Measurements from ENCODE around the gene DUSP2. TPM values are rescaled to one million over a fixed set of nuclear protein-coding genes. Genes with fewer than 3 reads are reported as not detected.

Gene DUSP2
- polyA plus RNA-seq, 3 donors from 2014 or later, result 272 to 875 (median 555) TPM

DNA sequence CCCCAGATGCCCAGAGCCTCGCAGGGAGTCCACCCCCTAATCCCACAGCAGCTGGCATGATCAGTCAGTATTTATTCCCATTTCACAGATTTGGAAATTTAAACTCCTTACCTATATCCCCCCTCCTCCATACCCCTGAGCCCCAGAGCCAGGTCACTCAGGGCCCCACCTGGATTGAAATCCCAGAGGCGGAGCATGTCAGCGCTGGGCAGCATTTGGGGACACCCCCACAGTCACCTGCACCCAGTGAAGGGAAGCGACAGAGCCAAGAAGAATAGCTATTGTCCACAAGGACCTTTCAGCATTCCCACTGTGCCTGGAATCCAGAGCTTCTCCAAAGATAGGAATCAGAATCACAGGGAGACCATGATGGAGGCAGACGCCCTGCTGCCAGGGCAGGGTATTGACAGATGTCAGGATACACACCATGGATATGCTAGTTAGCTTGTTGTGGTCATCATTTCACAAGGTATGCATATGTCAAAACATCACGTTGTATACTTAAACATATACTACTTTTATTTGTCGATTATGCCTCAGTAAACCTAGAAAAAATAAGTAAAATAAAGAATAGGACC lies 6.0 kb downstream of the DUSP2 start:
- Mint-ChIP-seq H3K27ac (peak overlapping the region in 3 of 6 donors; percentile 31 to 66 (median 60)), H3K27me3 (ENCODE audit: low read depth in 3 of 3) (peaks cover 18 to 36% (median 22%) of the 10 kb centered on the region in 3 donors), H3K9me3 (no peaks in the 10 kb centered on the region), H3K4me3 (no peak overlapping the region), H3K36me3 (peaks cover 3 to 13% (median 4%) of the 10 kb centered on the region in 3 donors), H3K4me1 (peaks cover 51 to 57% of the 10 kb centered on the region in 2 donors)
- no peak for DNase-seq

DNA sequence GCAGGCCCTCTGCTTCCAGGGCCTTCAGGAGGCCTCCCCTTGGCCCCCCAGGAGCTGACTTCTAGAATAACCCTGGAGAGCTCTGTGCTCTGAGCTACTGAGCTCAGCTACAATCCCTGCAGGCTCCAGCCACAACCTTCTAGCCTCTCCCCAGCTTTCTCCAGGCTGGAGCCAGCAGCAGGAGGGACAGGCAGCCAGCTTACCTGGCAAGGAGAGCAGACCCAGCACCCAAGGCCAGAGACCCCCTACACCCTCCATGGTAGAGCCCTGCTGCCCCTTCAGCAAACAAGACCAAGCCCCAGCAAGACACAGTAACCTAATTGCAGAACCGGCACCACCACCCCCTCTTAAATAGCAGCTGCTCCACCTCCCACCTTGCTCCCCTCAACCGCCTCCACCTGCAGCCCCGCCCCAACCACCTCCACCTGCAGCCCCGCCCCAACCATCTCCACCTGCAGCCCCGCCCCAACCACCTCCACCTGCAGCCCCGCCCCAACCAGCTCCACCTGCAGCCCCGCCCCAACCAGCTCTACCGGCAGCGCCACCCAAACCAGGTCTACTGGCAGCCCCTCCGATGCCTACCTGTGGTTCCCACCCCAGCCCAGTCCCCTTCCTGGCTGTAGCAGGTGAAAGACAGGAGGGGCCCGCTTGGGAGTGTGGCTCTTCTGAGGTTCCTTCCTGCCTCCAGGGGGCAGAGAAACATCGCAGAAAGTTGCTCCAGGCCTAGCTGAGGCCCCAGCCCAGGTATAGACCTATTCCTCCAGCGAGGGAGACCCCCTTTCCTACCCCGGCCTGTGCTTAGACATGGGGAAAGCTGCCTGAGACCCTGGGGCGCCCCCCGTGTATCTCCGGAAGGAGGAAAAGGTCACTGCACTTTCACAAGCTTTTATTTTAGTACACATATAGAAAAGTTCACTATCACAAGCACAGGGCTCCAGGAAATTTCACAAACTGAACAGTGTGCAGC lies 6.8 kb downstream of the DUSP2 start, which contains the start of gene ASTL:
TSS of gene ASTL (minus strand) at position 324 of the 967 bp plus-strand sequence. CDS start at position 258, 66 bp downstream.
- DNase-seq, result peak; percentile 65 to 71 (median 68)

DNA sequence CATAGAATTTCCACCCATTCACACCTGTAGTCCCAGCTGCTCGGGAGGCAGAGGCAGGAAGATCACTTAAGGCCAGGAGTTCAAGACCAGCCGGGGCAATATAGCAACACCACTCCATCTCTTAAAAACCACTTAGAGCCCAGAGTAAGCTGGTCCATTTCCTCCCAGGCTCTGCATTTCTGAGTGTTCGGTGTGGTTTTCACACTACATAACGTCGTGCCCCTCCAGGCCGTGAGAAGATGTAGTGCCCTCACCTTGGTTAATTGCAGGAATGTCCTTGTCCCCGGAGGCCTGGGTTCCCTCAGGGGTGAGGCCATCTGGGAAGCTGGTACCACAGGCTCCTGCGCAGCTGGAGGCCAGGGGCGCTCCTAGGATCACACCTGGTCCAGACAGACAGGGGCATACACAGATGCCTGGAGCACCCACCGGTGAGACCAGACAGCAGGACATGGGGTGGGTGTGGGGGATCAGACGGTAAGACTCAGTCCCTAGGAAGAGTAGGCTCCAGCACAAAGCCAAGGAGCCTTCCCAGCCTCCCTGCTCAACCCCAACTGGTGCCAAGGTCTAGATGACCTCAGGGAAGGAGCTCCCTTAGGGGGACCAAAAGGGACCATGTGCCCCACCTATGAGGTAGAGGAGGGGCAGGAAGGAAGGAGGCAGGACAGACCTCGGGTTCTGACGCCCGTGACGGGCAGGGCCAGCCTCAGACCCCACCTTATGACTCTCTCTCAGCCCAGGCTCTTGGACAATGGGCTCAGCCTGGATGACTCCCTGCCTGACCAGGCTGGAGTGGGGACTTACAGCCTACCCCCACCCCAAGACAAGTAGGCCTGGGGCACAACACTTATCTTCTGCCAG lies 7.7 kb downstream of the DUSP2 start:
- Mint-ChIP-seq H3K27ac (peak overlapping the region in 5 of 6 donors; percentile 63 to 87 (median 68)), H3K4me1 (peaks cover 34 to 40% of the 10 kb centered on the region in 2 donors), H3K27me3 (ENCODE audit: low read depth in 3 of 3) (peaks cover 9 to 23% (median 11%) of the 10 kb centered on the region in 3 donors), H3K36me3 (peaks cover 0 to 4% (median 3%) of the 10 kb centered on the region in 3 donors), H3K9me3 (no peaks in the 10 kb centered on the region), H3K4me3 (peak overlapping the region in 1 of 5 donors; percentile 69)
- DNase-seq, result peak in 1 of 3 donors; percentile 51

More for the DNA sequence above, 6.8 kb downstream of the DUSP2 start, which contains the start of gene ASTL:
- Mint-ChIP-seq H3K9me3 (no peaks in the 10 kb centered on the region), H3K27me3 (ENCODE audit: low read depth in 3 of 3) (peaks cover 11 to 31% (median 15%) of the 10 kb centered on the region in 3 donors), H3K4me1 (peaks cover 43 to 49% of the 10 kb centered on the region in 2 donors), H3K4me3 (peak within 1 kb of the TSS in 2 of 5 donors; percentile 46 to 69), H3K36me3 (peaks cover 3 to 8% (median 4%) of the 10 kb centered on the region in 3 donors), H3K27ac (peak within 1 kb of the TSS in 5 of 6 donors; percentile 64 to 87 (median 68))

DNA sequence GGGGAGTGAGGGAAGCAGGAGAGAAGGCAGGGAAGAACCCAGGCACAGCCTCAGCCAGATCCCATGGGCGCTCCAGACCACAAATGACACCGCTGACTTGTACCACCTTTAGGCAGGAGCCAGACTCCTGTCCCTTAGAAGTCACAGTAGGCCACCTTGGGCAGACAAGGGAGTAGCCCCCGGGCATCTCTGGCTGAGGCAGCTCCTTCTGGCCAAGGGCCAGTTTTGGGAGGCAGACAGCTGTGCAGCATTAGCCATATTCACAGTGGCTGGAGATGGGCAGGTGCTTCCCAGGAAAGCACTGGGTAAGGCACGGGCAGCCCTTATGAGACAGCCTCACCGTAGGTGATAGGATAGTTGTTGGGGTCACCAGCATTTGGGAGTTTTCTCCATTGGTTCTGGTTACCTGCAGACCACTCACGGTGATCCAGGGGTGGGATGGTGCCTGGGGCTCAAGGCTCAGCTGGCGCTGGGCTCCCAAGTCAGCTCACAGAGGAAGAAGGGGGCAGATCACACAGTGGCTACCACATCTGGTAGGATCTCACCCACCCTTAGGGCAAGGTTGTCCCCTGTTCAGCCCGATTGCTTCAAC lies 9.0 kb downstream of the DUSP2 start:
- peak overlapping the region in 1 of 5 donors; percentile 38 for H3K4me3 Mint-ChIP-seq
- no peaks in the 10 kb centered on the region for H3K9me3 Mint-ChIP-seq
- peaks cover 0 to 3% (median 0%) of the 10 kb centered on the region in 3 donors for H3K36me3 Mint-ChIP-seq
- H3K4me1 Mint-ChIP-seq, result peaks cover 24 to 27% of the 10 kb centered on the region in 2 donors
- H3K27ac Mint-ChIP-seq, result peak overlapping the region in 2 of 6 donors; percentile 19 to 39
- DNase-seq, result no peak
- peaks cover 3 to 11% (median 8%) of the 10 kb centered on the region in 3 donors for H3K27me3 Mint-ChIP-seq (ENCODE audit: low read depth in 3 of 3)

DNA sequence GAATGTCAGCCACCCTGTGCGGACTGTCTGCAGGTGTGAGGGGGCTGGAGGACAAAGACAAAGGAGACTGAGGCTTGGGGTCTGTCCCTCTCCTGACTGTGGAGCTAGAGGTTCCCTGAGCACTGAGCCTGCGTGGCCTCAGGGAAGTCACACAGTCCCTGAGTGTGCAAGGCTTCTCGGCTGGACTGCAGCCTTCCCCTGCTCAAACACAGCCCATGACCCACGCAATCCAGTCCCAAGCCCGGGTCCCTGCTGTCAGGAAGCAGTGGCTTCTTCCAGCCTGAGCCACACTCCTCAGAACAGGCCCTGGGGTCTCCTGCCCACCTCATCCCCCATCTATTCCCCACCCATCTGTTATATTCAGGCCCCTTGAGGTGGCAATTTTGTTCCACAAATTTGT lies 9.6 kb downstream of the DUSP2 start:
- Mint-ChIP-seq H3K4me1 (peaks cover 23 to 25% of the 10 kb centered on the region in 2 donors), H3K9me3 (no peaks in the 10 kb centered on the region), H3K27me3 (ENCODE audit: low read depth in 3 of 3) (peaks cover 3 to 8% (median 8%) of the 10 kb centered on the region in 3 donors), H3K4me3 (no peak overlapping the region), H3K27ac (peak overlapping the region in 2 of 6 donors; percentile 28 to 59), H3K36me3 (peaks cover 0 to 3% (median 0%) of the 10 kb centered on the region in 3 donors)
- DNase-seq, result no peak

DNA sequence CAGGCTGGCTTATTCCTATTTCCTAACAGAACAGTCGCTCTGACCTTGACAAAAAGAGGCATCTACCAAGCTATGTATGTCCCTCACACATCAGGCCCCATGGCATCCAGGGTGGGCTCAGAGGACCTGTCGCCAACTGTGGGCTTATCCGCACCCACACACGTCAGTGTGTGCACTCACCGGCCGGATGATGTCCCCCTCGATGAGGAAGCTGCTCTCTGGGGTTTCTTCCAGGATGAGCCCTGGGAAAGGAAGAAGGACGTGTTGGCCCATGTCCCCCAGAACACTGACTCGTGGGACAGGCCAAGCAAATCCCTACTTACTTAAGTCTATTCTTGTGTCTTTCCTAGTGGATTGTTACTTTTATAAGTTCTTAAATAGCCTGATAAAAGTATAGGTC lies 10.1 kb downstream of the DUSP2 start:
- no peak overlapping the region for H3K4me3 Mint-ChIP-seq
- H3K4me1 Mint-ChIP-seq, result peaks cover 27 to 30% of the 10 kb centered on the region in 2 donors
- H3K27ac Mint-ChIP-seq, result peak overlapping the region in 4 of 6 donors; percentile 13 to 59 (median 41)
- H3K9me3 Mint-ChIP-seq, result no peaks in the 10 kb centered on the region
- DNase-seq, result no peak
- peaks cover 3 to 8% (median 7%) of the 10 kb centered on the region in 3 donors for H3K27me3 Mint-ChIP-seq (ENCODE audit: low read depth in 3 of 3)
- peaks cover 0 to 3% (median 3%) of the 10 kb centered on the region in 3 donors for H3K36me3 Mint-ChIP-seq

DNA sequence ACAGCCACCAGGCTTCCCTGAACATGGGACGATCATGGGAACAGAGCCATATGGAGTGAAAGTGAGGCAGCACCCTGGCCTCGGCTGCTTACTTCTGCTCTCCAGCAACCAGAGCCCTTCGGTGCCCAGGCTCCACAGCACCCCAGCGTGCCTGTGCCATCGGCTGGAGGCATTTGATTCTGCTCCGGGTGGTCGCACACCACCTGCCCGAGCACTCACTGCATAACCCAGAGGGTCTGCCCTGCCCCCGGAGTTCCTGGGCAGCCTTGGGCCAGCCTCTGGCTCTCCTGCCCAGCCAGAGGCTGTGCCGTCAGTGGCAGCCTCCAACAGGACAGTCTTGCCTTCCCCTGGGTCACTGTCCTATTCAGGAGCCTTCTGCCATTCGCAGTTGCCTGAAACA lies 10.8 kb downstream of the DUSP2 start:
- H3K27ac Mint-ChIP-seq, result peak overlapping the region in 2 of 6 donors; percentile 54 to 59
- no peaks in the 10 kb centered on the region for H3K9me3 Mint-ChIP-seq
- DNase-seq, result no peak
- peaks cover 29 to 30% of the 10 kb centered on the region in 2 donors for H3K4me1 Mint-ChIP-seq
- H3K27me3 Mint-ChIP-seq (ENCODE audit: low read depth in 3 of 3), result peaks cover 3 to 8% (median 7%) of the 10 kb centered on the region in 3 donors
- H3K36me3 Mint-ChIP-seq, result peaks cover 0 to 3% (median 3%) of the 10 kb centered on the region in 3 donors
- H3K4me3 Mint-ChIP-seq, result no peak overlapping the region

DNA sequence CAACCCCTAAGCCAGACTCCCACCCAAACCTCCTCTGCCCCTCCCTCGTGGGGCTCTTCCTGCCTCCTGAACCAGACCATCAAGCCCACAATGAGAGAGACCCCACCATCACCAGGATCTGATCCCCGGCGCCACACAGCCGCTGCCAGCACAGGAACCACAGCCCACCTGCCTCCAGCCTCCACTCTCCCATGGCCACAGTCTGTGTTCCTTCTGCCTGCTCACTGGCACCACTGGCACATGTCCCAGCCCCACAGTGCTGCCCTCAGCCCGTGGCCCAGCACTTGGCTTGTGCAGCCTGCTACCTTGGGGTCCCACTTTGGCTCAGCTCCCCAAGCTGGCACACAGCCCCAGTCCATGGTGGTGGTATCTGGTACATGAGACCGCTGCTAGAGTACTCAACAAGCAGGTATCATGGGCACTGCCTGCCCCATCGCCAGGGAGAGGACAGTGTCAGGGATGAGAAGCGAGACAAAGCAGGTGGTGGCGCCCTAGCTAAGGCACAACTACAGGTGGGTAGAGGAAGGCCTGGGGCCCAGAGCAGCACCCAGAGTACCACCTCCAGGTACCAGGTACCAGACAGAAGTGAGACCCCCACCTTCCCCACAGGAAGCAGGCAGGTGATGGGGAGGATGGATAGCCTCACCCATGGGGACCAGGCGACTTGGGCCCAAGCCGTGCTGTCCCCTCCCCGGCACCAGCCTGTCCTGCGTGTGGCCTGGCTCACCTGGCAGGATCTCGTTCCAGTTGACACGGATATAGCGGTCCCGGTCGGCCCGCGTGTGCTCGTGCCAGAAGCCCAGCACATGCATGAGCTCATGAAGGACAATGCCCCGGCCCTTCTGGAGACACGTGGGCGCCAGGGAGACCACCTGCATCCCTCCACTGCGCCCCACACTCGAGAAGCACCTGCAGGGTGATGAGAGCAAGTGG lies 13.2 kb downstream of the DUSP2 start:
- peak overlapping the region in 1 of 5 donors; percentile 76 for H3K4me3 Mint-ChIP-seq
- DNase-seq, result no peak
- H3K9me3 Mint-ChIP-seq, result no peaks in the 10 kb centered on the region
- H3K27ac Mint-ChIP-seq, result peak overlapping the region in 4 of 6 donors; percentile 23 to 98 (median 73)
- H3K36me3 Mint-ChIP-seq, result peaks cover under 1 to 3% (median 3%) of the 10 kb centered on the region in 3 donors
- H3K27me3 Mint-ChIP-seq (ENCODE audit: low read depth in 3 of 3), result peaks cover 1 to 4% (median 4%) of the 10 kb centered on the region in 3 donors
- peaks cover 9% of the 10 kb centered on the region in 2 donors for H3K4me1 Mint-ChIP-seq

DNA sequence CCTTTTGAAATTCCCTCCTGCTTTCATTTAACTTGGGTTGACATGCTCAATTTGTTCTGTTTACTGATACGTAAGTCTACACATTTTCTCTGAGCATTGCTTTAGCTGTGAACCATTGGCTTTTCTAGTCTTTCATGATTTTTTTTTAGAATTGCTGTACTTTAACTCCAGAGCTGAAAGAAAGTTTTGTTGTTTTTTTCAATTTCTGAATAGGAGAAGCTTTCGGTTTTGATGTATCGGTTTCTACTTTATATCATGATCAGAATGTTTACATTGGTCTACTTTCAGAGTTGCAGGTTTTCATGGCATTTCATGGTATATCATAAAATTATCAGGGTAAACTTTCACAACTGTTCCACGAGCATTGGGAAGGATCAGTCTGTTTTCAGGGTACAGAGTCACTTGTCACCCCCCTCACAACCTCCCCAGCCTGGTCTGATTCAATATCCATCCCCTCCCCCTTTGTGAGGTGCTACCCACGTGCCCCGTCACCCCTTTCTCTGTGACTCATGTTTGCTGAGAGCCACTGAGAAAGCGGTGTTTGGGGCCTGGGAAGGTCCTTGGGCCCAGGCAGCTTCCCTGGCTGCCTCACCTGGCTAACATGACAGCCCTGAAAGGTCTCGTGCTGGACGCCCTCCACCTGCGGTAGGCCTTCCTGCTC lies 14.0 kb downstream of the DUSP2 start:
- H3K27me3 Mint-ChIP-seq (ENCODE audit: low read depth in 3 of 3), result peaks cover 0 to 4% (median 1%) of the 10 kb centered on the region in 3 donors
- no peaks in the 10 kb centered on the region for H3K9me3 Mint-ChIP-seq
- peak overlapping the region; percentile 7 to 98 (median 44) for H3K27ac Mint-ChIP-seq
- H3K4me1 Mint-ChIP-seq, result peaks cover 6% of the 10 kb centered on the region in 2 donors
- peaks cover 3 to 7% (median 5%) of the 10 kb centered on the region in 3 donors for H3K36me3 Mint-ChIP-seq
- H3K4me3 Mint-ChIP-seq, result peak overlapping the region in 1 of 5 donors; percentile 76
- peak in 1 of 3 donors; percentile 54 for DNase-seq

DNA sequence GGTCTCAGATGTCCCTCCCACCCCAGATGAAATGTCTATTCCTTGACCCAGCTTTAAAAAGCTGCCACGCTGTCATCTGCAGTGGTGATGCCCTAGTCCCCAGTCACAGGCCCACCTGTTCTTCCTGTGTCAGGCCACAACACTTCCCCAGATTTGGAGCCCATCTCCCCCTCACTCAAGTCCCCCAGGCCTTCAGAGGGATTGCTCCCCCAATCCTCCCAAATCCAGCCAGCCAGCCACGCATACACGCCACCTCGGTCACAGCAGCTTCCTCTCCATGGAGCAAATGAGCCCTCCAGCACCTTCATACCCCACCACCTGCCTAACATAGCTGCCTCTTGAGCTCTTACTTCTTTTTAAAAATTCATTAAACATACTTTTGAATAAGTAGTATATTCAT lies 14.8 kb downstream of the DUSP2 start:
- peaks cover 3 to 12% (median 9%) of the 10 kb centered on the region in 3 donors for H3K36me3 Mint-ChIP-seq
- no peak for DNase-seq
- H3K4me1 Mint-ChIP-seq, result peaks cover 6% of the 10 kb centered on the region in 2 donors
- H3K9me3 Mint-ChIP-seq, result no peaks in the 10 kb centered on the region
- H3K27ac Mint-ChIP-seq, result peak overlapping the region; percentile 45 to 98 (median 62)
- H3K4me3 Mint-ChIP-seq, result peak overlapping the region in 2 of 5 donors; percentile 2 to 35
- H3K27me3 Mint-ChIP-seq (ENCODE audit: low read depth in 3 of 3), result peaks cover 0 to 4% (median 0%) of the 10 kb centered on the region in 3 donors

DNA sequence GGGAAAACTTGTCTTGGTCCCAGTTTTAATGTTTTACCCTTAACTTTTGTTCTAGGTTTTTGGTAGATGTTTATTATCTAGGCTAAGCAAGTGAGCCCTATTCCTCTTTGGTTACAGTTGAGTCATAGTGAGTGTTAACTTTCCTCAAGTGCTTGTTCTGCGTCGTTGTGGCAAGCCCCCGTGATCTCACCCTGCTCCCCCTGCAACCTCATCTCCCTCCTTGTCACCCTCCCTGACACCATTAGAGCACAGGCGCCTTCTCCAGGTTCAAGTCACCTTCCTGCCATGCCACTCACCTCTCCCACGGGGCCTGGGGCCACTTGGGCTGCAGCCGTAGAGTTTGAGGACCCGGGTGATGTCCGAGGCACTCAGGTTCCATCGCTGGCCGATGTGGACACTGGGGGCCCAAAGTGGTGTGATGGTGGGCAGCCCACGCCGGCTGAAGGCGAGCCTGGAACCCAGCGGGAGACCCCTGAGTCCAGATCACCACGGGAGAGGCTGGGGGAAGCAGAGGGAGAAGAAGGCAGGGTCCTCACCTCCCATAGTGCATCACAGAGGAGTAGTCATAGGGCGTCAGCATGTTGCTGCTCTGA lies 15.6 kb downstream of the DUSP2 start:
- peak overlapping the region in 2 of 5 donors; percentile 52 to 69 for H3K4me3 Mint-ChIP-seq
- peaks cover 6% of the 10 kb centered on the region in 2 donors for H3K4me1 Mint-ChIP-seq
- H3K36me3 Mint-ChIP-seq, result peaks cover 3 to 9% (median 9%) of the 10 kb centered on the region in 3 donors
- peak overlapping the region in 3 of 6 donors; percentile 61 to 98 (median 76) for H3K27ac Mint-ChIP-seq
- peak in 1 of 3 donors; percentile 66 for DNase-seq
- no peaks in the 10 kb centered on the region for H3K9me3 Mint-ChIP-seq
- no peaks in the 10 kb centered on the region for H3K27me3 Mint-ChIP-seq (ENCODE audit: low read depth in 3 of 3)

Data from immature natural killer cell (primary cell).